Left renal cortex interstitium (tissue), 4 donors: Measurements from ENCODE around the gene UBE2U. TPM values are rescaled to one million over a fixed set of nuclear protein-coding genes. Genes with fewer than 3 reads are reported as not detected.
"Not testable (repeated sequence)": the region's sequence is repeated elsewhere in the genome, so short reads cannot be mapped to it uniquely, and the experiment has no call there.

ENCODE experiments used
- DNase-seq, 4 donors: peaks; one replicate each; pipeline ENCODE4 v3.0.0-alpha.2; 2013; ENCODE audit warnings: low read depth in 4 of 4, low spot score in 2 of 4, missing footprints in 1 of 4
- polyA plus RNA-seq, 4 donors: library from polyadenylated mRNA; unstranded; fragments of 120-200 nt; gene quantifications; one replicate each; pipeline ENCODE4 v1.2.1, GENCODE V29; 2013; ENCODE audit not compliant: insufficient read length in 4 of 4

Gene UBE2U
- polyA plus RNA-seq, 4 donors: 0.13 TPM; not detected in 3

GRCh38 chr1:64235910-64236309, 32.5 kb downstream of the UBE2U start:
- DNase-seq: no peak

- no peak for DNase-seq
Observed at GRCh38 chr1:64236541-64236954, 33.1 kb downstream of the UBE2U start.

- not testable (repeated sequence) for DNase-seq
Observed at GRCh38 chr1:64239519-64239918, 36.1 kb downstream of the UBE2U start.

- DNase-seq: no peak
Observed at GRCh38 chr1:64240206-64240605, 36.8 kb downstream of the UBE2U start.

- no peak for DNase-seq
Observed at GRCh38 chr1:64241069-64241468, 37.6 kb downstream of the UBE2U start.

GRCh38 chr1:64242895-64243756, 39.7 kb downstream of the UBE2U start:
- DNase-seq: no peak

- DNase-seq: no peak
Observed at GRCh38 chr1:64243757-64244080, 40.3 kb downstream of the UBE2U start.

- DNase-seq: no peak
Observed at GRCh38 chr1:64245495-64245894, 42.1 kb downstream of the UBE2U start.

- peak in 1 of 4 donors; percentile 28 for DNase-seq
Observed at GRCh38 chr1:64246294-64246917, 43.0 kb downstream of the UBE2U start.

GRCh38 chr1:64248065-64248464, 44.6 kb downstream of the UBE2U start:
- peak in 2 of 4 donors; percentile 45 to 60 for DNase-seq

- not testable (repeated sequence) for DNase-seq
Observed at GRCh38 chr1:64250472-64250871, 47.0 kb downstream of the UBE2U start.

- DNase-seq: no peak
Observed at GRCh38 chr1:64251971-64252370, 48.5 kb downstream of the UBE2U start.

- not testable (repeated sequence) for DNase-seq
Observed at GRCh38 chr1:64257233-64257632, 53.8 kb downstream of the UBE2U start.

GRCh38 chr1:64258444-64258843, 55.0 kb downstream of the UBE2U start:
- DNase-seq: not testable (repeated sequence)

- DNase-seq: no peak
Observed at GRCh38 chr1:64263335-64263734, 59.9 kb downstream of the UBE2U start.

GRCh38 chr1:64263856-64264255, 60.4 kb downstream of the UBE2U start:
- DNase-seq: no peak

- no peak for DNase-seq
Observed at GRCh38 chr1:64265141-64265540, 61.7 kb downstream of the UBE2U start.

- no peak for DNase-seq
Observed at GRCh38 chr1:64266991-64267390, 63.6 kb downstream of the UBE2U start.

- DNase-seq: peak in 3 of 4 donors; percentile 56 to 82 (median 68)
Observed at GRCh38 chr1:64268653-64269557, 65.5 kb downstream of the UBE2U start.

- no peak for DNase-seq
Observed at GRCh38 chr1:64269558-64269884, 66.1 kb downstream of the UBE2U start.

- DNase-seq: no peak
Observed at GRCh38 chr1:64280001-64280400, 76.6 kb downstream of the UBE2U start.
